Cardiac muscle cell (in vitro differentiated cells and primary cell): ENCODE measurements around the gene GTF2H2C_2.
A peak's percentile ranks its signal among the peaks of the same experiment; 100 is the strongest.
"Not testable (repeated sequence)": the region's sequence is repeated elsewhere in the genome, so short reads cannot be mapped to it uniquely, and the experiment has no call there.

Source experiments
- DNase-seq, 2 donors: peaks; one replicate each; pipeline versions ENCODE4 v3.0.0 to v3.0.0-alpha.2; 2010 to 2017; ENCODE audit warnings: low read depth in 1 of 2, low spot score in 1 of 2
- H3K27ac ChIP-seq: fragments of 200-600 bp; sonication (generic); 2 replicates; pipeline ENCODE4 v1.5.1; 2016
- H3K27me3 ChIP-seq: fragments of 200-600 bp; sonication (generic); 2 replicates; pipeline ENCODE4 v1.6.0; 2016; ENCODE audit warnings: control low read depth
- H3K36me3 ChIP-seq: fragments of 200-600 bp; sonication (generic); 2 replicates; pipeline ENCODE4 v1.5.1; 2016; ENCODE audit warnings: control low read depth
- H3K4me1 ChIP-seq: fragments of 200-600 bp; sonication (generic); 2 replicates; pipeline ENCODE4 v1.8.1; 2017; ENCODE audit warnings: low read depth, mild to moderate bottlenecking, mixed run types
- H3K4me3 ChIP-seq: fragments of 200-600 bp; sonication (generic); 2 replicates; pipeline ENCODE4 v1.5.1; 2016; ENCODE audit warnings: mild to moderate bottlenecking
- H3K9me3 ChIP-seq: fragments of 200-600 bp; sonication (generic); 2 replicates; pipeline ENCODE4 v1.5.1; 2017; ENCODE audit warnings: low read depth, mild to moderate bottlenecking, control low read depth

GTF2H2C_2 gene

GRCh38 chr5:70415117-70415516 lies at the start of gene GTF2H2C_2:
Gene GTF2H2C_2 (plus strand): TSS chr5:70415368.
- H3K4me1 ChIP-seq, H3K27ac ChIP-seq, H3K36me3 ChIP-seq, H3K4me3 ChIP-seq, H3K27me3 ChIP-seq, DNase-seq, H3K9me3 ChIP-seq: not testable (repeated sequence)

GRCh38 chr5:70400984-70401686 lies 14.0 kb upstream of the GTF2H2C_2 start:
- H3K27ac ChIP-seq: peak overlapping the region; percentile 75
- DNase-seq, H3K27me3 ChIP-seq, H3K4me1 ChIP-seq, H3K36me3 ChIP-seq, H3K9me3 ChIP-seq: not testable (repeated sequence)
- H3K4me3 ChIP-seq: peak overlapping the region; percentile 53

- not testable (repeated sequence) for H3K27me3 ChIP-seq, H3K27ac ChIP-seq, DNase-seq, H3K9me3 ChIP-seq, H3K4me1 ChIP-seq, H3K36me3 ChIP-seq, H3K4me3 ChIP-seq
Observed at GRCh38 chr5:70421322-70421721, 6.2 kb downstream of the GTF2H2C_2 start.

- not testable (repeated sequence) for H3K4me1 ChIP-seq, H3K9me3 ChIP-seq, H3K4me3 ChIP-seq, DNase-seq, H3K36me3 ChIP-seq, H3K27me3 ChIP-seq, H3K27ac ChIP-seq
Observed at GRCh38 chr5:70423215-70423614, 8.0 kb downstream of the GTF2H2C_2 start.

GRCh38 chr5:70438518-70438917 lies 23.4 kb downstream of the GTF2H2C_2 start:
- H3K4me3 ChIP-seq, H3K4me1 ChIP-seq, H3K27me3 ChIP-seq, DNase-seq, H3K9me3 ChIP-seq, H3K36me3 ChIP-seq, H3K27ac ChIP-seq: not testable (repeated sequence)

- not testable (repeated sequence) for H3K9me3 ChIP-seq, H3K4me1 ChIP-seq, H3K27me3 ChIP-seq, DNase-seq, H3K4me3 ChIP-seq, H3K36me3 ChIP-seq, H3K27ac ChIP-seq
Observed at GRCh38 chr5:70449565-70449964, 34.4 kb downstream of the GTF2H2C_2 start.

GRCh38 chr5:70451249-70451984 lies 36.2 kb downstream of the GTF2H2C_2 start:
- not testable (repeated sequence) for H3K9me3 ChIP-seq, H3K27me3 ChIP-seq, H3K4me3 ChIP-seq, H3K27ac ChIP-seq, DNase-seq, H3K36me3 ChIP-seq, H3K4me1 ChIP-seq

GRCh38 chr5:70457093-70457492 lies 41.9 kb downstream of the GTF2H2C_2 start:
- not testable (repeated sequence) for H3K27ac ChIP-seq, H3K27me3 ChIP-seq, H3K36me3 ChIP-seq

GRCh38 chr5:70459188-70459587 lies 44.0 kb downstream of the GTF2H2C_2 start:
- H3K4me3 ChIP-seq, DNase-seq, H3K27ac ChIP-seq, H3K36me3 ChIP-seq, H3K4me1 ChIP-seq, H3K27me3 ChIP-seq, H3K9me3 ChIP-seq: not testable (repeated sequence)

More at GRCh38 chr5:70457093-70457492, 41.9 kb downstream of the GTF2H2C_2 start:
- H3K4me1 ChIP-seq, H3K4me3 ChIP-seq, DNase-seq, H3K9me3 ChIP-seq: not testable (repeated sequence)

GRCh38 chr5:70461984-70462383 lies 46.8 kb downstream of the GTF2H2C_2 start:
- H3K4me1 ChIP-seq, DNase-seq, H3K36me3 ChIP-seq, H3K27me3 ChIP-seq, H3K4me3 ChIP-seq, H3K27ac ChIP-seq, H3K9me3 ChIP-seq: not testable (repeated sequence)

- not testable (repeated sequence) for H3K36me3 ChIP-seq, H3K27ac ChIP-seq, DNase-seq, H3K27me3 ChIP-seq, H3K4me3 ChIP-seq, H3K9me3 ChIP-seq, H3K4me1 ChIP-seq
Observed at GRCh38 chr5:70464019-70464637, 49.0 kb downstream of the GTF2H2C_2 start.

- H3K36me3 ChIP-seq, H3K27ac ChIP-seq, DNase-seq, H3K27me3 ChIP-seq, H3K4me3 ChIP-seq, H3K4me1 ChIP-seq, H3K9me3 ChIP-seq: not testable (repeated sequence)
Observed at GRCh38 chr5:70469926-70470509, 54.9 kb downstream of the GTF2H2C_2 start.
